NOMO-1 treated with dmso at 0.1 percent for 144 hours (cell line): ENCODE results near the gene GFOD2.
A peak's percentile ranks its signal among the peaks of the same experiment; 100 is the strongest.
"Not testable (repeated sequence)": the region's sequence is repeated elsewhere in the genome, so short reads cannot be mapped to it uniquely, and the experiment has no call there.

ENCODE experiments used
- DNase-seq: peaks from one replicate; lab custom pipeline; 2025; ENCODE audit not compliant: unreplicated experiment; lab: John Stamatoyannopoulos, UW

GFOD2 gene, protein sequence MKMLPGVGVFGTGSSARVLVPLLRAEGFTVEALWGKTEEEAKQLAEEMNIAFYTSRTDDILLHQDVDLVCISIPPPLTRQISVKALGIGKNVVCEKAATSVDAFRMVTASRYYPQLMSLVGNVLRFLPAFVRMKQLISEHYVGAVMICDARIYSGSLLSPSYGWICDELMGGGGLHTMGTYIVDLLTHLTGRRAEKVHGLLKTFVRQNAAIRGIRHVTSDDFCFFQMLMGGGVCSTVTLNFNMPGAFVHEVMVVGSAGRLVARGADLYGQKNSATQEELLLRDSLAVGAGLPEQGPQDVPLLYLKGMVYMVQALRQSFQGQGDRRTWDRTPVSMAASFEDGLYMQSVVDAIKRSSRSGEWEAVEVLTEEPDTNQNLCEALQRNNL

DNA sequence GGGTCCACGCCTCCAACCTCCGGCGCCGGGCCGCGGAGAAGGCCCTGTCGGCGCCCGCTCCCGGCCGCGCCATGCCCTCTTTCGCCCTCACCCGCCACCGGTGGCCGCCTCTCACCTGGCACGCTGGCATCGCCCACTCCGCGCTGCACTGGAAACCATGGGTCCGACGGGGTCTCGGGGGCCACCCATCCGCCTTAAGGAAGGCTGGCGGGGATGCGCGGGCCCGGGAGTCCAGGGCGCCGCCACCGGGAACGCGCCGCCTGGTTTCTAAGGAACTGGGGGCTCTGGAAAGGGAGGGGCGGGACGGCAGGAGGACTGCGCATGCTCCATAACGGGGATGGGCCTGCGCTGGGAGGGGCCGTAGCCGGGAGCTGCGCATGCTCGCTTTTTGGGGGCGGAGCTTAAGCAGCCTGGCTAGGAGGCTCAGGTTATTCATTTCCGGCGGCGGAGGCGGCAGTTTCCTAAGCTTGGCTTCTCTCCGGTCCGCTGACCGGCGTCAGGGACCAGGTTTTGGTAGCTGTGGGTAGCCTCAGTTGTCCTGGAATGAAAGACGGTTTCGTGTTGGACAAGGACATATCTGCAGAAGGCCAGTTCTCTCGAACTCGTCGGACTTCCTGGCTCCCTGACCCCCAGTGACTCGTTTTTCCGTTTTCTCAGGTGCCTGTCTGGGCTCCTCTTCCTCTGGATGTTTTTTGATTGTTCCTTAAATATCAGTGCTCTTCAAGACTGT lies at the start of gene GFOD2:
Gene GFOD2, minus strand, starts transcription at position 269 of the 730 bp plus-strand sequence. CDS start 33,601 bp downstream, outside the sequence.
- peak; percentile 90 for DNase-seq

DNA sequence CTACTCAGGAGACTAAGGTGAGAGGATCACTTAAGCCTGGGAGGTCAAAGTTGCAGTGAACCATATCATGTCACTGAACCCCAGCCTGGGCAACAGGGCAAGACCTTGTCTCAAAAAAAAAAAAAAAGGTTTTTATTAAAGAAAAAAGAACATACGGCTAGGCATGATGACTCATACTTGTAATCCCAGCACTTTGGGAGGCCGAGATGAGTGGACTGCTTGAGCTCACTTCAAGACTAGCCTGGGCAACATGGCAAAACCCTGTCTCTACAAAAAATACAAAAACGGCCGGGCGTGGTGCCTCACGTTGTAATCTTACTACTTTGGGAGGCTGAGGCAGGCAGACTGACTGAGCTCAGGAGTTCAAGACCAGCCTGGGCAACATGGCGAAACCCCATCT lies 48.8 kb upstream of the GFOD2 start:
- no peak for DNase-seq

DNA sequence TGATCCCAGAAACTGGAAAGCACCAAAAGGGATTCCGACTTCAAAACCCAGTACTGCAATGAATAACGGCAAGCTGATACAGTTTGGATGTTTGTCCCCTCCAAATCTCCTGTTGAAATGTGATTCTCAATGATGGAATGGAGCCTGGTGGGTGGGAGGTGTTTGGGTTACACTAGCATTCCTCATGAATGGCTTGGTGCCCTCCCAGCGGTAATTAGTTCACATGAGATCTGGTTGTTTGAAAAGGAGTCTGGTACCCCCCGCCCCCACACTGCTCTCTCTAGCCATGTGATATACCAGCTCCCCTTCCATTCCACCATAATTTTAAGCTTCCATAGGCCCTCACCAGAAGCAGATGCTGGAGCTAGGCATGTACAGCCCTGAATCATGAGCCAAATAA lies 47.2 kb upstream of the GFOD2 start:
- DNase-seq, result no peak

DNA sequence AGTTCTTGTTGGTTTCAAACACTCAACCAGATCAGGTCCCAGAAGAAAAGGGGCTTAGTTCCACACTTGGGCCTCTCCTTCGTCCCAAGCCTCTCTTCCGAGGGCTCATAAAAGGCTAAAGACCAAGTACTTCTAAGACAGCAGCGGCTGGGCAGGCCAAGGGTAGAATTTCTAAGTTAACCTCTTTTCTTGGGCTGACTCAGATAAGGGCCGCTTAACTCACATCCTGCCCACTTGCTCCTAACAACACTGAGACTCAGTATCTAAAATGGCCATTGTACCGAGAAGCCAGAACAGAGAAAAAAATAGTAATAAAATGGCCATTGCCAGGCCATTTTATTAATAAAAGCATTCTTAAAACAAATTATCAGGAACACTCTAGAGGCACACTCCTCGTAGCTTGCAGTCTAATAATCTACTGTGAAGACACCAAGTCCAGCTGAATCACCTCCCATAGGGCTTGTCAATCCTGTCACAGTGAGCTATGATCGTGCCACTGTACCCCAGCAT lies 45.1 kb upstream of the GFOD2 start:
- DNase-seq, result no peak

DNA sequence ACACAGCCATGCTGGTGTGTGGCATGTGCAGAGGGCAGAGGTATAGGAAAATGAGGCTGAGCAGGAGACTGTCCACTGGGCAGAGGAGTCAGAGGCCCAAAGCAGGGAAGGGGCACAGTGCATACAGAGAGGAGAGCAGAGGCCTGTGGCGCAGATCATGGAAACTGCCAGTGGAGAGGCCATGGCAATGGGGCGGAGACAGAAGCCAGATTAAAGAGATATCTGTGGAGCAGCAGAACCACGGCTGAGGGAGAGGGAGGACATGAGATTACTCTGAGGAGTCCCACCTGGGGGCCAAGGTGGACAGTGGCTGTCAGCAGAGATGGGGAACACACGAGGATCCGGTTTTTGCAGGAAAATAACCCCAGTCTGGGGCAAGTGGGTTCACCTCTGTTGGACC lies 44.0 kb upstream of the GFOD2 start:
- DNase-seq, result no peak

DNA sequence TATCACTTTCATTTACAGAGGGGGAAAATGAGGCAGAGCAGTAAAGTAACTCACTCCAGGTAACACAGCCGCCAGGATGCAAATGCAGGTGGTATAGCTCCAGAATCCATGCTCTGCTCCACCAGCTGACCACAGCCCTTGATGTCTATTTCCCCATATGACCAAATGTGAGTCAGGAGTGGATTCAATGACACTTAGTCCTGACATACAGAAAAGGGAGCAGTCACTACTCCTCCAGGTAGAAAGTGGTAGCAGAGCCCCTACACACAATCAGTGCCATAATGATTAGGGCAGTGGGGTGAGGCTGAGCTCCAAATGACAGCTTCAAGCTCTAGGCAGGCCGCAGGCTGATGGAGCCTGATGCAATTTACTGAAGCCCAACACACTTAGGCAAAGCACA lies 43.3 kb upstream of the GFOD2 start:
- no peak for DNase-seq

DNA sequence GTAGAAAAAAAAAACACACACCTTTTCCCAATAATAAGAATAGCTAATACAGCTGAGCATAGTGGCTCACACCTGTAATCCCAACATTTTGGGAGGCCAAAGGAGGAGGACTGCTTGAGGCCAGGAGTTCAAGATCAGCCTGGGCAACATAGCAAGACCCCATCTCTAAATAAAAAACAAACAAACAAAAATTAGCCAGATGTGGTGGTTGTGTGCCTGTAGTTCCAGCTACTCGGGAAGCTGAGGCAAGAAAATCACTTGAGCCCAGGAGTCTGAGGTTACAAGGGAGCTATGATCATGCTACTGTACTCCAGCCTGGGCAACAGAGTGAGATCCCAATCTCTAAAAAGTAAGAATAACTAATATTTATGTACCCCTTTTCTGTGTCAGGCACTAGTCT lies 42.8 kb upstream of the GFOD2 start:
- no peak for DNase-seq

DNA sequence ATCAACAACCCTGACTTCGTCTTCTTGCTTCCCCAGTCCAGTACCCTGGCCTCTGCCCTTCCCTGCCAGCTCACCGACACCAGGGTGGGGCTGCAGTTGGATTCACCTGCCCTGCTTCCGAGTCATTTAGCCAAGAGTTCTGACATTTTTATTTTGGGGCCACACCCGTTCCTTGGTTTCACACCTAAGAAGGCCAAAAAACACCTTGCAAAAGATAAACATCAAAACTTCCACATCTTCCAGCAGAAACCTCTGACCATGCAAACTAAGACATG lies 41.8 kb upstream of the GFOD2 start:
- no peak for DNase-seq

DNA sequence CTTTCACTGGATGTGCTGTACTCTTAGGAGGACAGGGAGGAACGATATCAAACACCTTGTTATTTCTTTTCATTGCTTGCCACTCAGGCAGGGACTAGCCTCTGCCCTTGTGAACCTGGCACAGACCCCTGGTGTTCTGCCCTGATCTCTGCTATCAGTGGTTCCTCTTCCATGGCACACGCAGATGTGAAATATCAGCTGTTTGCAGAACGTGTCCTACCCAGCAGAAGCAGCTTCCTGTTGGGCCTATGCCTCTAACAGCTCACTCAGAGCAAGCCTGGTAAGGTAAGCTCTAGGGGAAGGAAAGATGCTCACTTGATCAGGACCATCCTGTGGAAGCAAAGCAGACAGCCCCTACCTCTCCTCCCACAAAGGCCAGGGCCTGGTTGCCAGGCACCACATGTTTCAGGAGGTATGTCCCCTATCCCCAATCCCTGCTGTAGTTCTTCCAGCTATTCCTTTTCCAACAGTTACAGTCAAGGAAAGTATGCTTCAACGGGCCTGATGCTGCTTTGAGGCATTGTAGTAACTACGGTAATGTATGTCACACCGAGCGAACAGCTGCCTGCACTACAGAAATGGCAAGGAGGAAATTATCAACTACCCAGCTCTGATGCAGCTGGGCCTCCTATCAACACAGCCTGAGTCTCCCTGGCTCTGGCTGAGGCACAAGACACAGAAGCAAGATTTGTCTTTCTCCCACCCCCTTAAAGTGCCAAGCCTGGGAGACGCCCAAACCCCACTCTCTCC lies 41.3 kb upstream of the GFOD2 start:
- DNase-seq, result no peak

DNA sequence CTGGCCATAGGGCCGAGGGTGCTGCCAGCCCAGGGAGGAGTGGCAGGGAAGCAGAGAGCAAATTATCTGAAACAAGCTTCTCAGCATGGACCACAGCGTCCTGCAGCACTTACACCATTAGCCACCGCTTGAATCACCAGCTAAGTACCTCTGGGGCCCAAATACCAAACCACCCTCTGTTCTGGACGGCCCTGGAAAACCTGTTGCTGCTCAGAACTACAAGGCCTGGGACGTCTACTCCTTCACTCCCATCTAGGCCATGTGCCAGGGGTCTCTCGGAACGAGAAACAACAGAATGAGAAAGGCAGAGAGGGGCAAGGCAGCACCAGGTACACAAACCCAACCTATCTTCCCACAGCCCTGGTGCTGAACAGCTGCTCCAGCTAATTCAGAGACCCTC lies 39.9 kb upstream of the GFOD2 start:
- DNase-seq, result no peak

DNA sequence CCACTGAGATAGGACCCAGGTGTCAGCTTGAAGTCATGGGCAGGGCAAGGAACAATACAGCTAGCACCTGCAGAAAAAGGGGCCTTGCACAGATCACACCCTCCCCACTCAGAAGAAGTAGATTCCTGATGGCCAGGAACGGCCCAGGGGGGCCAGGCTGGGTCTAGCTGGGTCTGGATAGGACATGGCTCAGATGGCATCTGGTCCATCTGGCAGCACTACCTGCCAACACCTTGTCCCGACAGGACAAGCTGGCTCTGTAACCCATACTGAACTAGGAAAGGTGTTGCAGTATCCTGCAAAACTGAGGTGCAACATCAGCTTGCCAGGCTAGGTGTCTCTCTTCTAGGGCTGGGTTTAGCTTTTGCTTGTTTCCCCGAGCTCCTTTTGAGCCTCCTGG lies 38.9 kb upstream of the GFOD2 start:
- DNase-seq, result no peak

DNA sequence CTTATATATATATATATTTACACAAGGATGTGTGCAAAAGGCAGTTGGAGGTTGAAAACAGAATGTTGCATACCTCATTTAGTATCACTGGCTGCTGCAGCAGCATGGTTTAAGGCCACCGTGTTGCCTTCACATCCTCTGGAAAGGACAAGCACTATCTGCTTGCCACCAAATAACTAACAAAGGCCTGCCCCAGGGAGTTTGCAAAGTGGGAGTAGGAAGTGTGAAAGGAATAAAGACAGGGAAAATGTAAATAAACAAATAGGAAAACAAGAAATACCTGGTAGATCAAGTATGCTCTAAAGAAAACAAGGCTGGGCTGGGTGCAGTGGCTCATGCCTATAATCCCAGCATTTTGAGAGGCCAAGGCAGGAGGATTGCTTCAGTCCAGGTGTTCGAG lies 33.5 kb upstream of the GFOD2 start:
- DNase-seq, result no peak

DNA sequence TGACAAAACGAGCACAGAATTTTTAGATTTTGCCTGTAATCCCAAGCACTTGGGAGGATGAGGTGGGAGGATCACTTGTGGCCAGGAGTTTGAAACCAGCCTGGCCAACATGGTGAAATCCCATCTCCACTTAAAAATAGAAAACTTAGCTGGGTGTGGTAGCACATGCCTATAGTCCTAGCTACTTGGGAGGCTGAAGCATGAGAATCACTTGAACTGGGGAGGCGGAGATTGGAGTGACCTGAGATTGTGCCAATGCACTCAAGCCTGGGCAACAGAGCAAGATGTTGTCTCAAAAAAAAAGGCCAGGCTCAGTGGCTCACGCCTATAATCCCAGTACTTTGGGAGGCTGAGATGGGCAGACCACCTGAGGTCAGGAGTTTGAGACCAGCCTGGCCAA lies 32.2 kb upstream of the GFOD2 start:
- DNase-seq, result not testable (repeated sequence)

DNA sequence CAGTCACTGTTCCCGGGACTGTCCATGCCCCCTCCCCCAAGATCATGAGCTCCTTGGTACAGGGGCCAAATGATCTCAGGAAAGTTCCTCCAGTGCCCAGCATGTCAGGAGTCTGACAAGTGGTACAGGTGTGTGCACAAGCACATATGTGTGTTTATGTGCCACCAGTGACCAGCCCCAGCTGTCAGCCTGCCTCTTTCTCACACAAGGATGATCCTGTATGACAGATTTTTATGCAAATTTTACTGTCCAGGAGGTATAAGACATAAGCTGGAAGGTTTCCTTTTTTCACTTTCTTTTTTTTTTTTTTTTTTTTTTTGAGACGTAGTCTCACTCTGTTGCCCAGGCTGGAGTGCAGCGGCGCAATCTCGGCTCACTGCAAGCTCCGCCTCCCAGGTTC lies 31.4 kb upstream of the GFOD2 start:
- DNase-seq, result no peak

DNA sequence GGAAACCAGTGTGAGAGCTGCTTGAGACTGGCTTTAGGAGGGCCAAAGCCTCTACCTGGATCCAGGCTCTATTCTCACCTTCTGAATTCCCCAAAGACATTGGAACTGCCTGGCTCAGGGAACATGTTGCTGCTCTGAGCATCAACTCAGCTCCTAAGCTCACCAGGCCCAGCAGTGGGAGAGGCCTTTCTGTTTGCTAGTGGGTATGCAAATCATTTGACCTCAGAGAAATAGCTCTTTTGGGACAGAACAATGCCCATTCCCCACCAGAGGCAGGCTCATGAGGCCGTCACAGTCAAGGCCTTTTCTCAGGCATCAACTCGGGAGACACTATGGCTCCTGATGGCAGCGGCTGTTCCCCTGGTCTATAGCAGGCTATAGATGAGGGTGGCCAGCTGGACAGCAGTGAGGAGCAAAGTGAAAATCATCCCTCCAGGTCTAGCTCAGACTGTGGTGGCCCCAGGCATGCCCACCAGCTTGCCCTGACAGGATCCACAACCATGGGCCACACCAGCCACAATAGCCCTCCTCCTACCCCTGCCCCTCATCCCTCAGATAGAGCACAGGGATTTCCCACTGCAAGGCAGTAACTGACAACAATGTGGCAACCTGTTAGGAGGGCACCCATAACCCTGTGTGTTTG lies 30.4 kb upstream of the GFOD2 start:
- no peak for DNase-seq

DNA sequence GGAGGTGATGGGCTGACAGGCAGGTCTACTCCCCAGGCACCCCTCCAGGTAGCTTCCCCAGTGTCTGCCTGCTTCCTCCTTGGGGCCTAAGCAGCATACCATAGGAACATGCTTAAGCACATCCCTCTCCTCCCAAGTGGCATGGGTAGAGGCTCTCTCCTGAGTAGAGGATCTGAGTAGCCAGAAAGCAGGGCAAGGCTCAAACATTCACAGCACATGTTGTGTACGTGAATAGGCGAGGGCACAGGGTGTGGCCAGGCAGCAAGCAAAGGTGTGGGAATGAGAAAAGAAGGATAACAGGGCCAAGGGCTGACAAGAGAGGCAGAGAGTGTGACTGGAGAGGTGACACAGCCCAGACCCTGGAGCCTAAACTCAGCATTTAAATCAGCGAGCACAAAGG lies 29.7 kb upstream of the GFOD2 start:
- no peak for DNase-seq

DNA sequence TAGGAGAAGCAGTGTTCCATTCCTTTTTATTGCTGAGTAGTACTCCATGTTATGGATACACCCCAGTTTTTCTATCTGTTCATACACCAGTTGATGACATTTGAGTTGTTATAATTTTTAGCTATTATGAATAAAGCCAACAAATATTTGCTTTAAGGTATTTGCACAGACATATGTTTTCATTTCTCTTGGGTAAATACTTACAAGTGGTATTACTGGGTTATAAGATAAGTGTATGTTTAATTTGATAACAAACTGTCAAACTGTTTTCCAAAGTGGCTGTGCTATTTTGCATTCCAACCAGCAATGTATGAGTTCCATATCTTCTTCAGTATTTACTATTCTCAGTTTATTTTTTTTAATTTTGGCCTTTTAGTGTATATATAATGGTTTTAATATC lies 27.7 kb upstream of the GFOD2 start:
- DNase-seq, result no peak

DNA sequence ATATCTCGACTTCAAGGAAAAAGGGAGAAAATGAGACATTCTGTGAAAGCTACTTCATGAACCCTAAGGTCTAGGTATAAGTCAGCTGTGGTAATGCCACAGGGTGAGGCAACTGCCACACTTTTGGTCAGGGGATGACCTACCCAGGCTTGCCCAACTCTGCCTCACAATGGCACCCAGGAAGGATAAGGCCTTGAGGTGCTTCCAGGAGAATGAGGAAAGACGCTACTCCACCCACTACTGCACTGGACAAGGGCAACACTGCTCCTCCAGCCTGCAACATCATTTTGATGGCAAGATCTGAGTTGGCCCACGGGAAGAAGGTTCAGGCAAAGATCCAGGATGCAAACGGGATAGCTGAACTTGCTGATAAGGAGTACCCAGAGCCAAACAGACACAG lies 22.0 kb upstream of the GFOD2 start:
- no peak for DNase-seq

DNA sequence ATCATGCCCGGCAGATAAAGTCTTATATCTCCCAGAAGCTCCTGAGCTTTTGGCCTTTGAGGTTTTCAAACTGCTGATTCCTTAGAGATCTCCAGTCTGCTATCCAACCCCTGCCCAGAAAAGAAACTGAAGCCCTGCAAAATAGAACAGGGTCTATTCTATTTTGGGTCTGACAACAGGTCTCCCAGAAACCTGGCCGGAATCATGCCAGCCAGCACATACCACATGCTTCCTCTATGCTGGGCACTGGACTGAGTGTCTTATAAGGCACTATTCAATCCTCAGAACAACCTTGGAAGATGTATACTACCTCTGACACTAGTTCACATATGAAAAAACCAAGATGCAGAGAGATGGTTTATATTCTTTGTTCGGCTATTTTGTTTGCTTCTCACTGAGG lies 21.3 kb upstream of the GFOD2 start:
- DNase-seq, result no peak

DNA sequence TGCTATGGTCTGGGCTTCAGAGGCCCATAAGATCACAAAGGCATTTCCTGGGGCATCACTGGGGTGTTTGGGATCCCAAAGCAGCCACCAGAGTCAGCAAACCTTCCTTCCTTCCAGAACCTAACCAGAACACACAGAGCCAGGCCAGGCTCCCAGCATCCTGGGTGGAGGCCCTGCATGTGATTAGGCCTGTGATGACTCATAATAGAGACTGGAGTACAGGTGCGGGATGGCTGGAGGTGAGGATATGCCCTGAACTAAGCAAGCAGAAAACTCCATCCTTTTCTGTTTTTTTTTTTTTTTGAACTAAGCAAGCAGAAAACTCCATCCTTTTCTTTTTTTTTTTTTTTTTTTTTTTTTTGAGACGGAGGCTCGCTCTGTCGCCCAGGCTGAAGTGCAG lies 17.7 kb upstream of the GFOD2 start:
- DNase-seq, result no peak

DNA sequence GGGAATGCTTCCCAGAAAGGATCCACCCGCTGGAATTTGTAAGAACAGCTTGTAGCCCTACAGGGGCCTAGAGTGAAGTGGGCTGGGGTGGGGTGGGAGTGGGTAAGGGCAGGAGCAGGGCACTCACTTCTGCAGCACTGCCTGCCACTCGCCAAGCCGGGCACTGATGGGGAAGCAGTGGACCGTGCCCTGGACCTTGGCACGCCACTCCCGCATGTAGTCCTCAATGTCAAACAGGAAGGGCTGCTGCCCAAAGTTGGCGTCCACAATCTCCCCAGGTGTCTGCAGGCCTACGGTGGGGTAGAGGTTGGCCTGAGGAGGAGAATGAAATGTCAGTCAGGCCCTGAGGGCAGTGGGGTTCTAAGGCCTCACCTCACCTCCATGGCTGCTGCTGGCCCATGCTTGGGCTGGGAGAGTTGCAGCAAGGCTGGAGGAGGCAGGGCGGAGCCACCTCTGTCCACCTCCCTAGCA lies 15.7 kb upstream of the GFOD2 start:
- DNase-seq, result no peak
